Renal pelvis (tissue), 4 donors: ENCODE measurements around the gene ZNF189. TPM values are rescaled to one million over a fixed set of nuclear protein-coding genes. Genes with fewer than 3 reads are reported as not detected.
A peak's percentile ranks its signal among the peaks of the same experiment; 100 is the strongest.

Source experiments
- DNase-seq: peaks from one replicate; pipeline ENCODE4 v3.0.0-alpha.2; 2013
- polyA plus RNA-seq, 3 donors: library from polyadenylated mRNA; unstranded; fragments of 120-200 nt; gene quantifications; one replicate each; pipeline ENCODE4 v1.2.1, GENCODE V29; 2013; ENCODE audit not compliant: insufficient read length in 3 of 3

ZNF189 gene
- polyA plus RNA-seq, 3 donors, result 38.9 to 49.8 (median 44.3) TPM

- no peak for DNase-seq
These were observed 48.1 kb downstream of the ZNF189 start for GRCh38 chr9:101446732-101447131.

- DNase-seq, result no peak
These were observed 50.0 kb downstream of the ZNF189 start for GRCh38 chr9:101448680-101449070.

DNA sequence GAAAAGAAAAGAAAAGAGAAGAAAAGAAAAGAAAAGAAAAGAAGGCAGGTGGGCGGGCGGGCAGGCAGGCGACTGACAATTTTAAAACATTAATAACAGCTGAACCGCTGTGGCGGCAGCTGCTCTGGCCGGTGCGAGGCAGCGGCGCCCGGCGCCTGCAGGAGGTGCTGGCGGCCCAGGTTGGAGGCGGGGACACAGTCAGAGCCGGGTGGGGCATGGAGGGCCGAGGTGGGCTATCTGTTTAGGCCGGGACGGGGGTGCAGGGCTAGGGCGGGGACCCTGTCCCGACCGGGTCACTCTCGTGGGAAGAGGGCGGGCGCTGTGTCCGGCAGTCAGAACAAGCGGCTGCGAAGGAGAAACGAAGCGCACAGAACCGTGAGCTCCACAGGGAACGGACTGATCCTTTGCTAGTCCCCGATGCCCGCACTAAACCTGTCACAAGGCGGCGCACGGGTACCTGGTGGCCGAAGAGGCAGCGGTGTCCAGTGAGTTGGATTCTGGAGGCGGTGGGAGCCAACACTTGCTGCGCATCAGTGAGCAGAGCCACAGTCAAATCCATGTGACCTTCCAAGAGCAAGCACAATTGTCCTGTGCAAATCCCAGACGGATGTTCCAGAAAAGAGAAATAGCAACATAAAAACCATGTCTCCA lies 50.5 kb downstream of the ZNF189 start:
- DNase-seq, result peak; percentile 60

DNA sequence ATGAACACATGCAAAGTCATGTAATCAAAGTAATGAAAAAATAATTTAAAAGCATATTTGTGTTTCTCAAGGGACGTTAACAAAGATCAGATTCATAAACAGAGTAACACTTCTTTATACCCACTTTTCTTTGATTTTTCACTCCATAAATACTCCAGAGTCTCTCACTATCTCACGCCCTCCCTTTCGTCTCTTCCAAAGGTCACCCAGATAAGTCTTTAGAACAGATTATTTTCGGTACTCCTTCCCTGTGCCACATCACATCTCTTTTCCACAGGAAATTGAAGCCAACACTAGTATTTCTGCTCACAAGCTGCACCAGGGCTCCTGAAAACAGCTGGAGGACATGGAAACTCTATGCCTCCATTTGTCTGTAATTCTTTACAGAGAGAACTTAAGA lies 52.3 kb downstream of the ZNF189 start:
- DNase-seq, result no peak

DNA sequence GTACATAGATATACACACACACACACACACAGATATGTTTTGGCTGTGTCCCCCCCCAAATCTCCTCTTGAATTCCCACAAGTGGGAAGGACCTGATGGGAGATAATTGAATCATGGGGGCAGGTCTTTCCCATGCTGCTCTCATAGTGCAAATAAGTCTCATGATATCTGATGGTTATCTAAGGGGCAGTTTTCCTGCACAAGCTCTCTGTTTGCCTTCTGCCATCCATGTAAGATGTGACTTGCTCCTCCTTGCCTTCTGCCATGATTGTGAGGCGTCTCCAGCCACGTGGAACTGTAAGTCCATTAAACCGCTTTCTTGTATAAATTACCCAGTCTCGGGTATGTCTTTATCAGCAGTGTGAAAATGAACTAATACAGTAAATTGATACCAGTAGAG lies 52.8 kb downstream of the ZNF189 start:
- no peak for DNase-seq

DNA sequence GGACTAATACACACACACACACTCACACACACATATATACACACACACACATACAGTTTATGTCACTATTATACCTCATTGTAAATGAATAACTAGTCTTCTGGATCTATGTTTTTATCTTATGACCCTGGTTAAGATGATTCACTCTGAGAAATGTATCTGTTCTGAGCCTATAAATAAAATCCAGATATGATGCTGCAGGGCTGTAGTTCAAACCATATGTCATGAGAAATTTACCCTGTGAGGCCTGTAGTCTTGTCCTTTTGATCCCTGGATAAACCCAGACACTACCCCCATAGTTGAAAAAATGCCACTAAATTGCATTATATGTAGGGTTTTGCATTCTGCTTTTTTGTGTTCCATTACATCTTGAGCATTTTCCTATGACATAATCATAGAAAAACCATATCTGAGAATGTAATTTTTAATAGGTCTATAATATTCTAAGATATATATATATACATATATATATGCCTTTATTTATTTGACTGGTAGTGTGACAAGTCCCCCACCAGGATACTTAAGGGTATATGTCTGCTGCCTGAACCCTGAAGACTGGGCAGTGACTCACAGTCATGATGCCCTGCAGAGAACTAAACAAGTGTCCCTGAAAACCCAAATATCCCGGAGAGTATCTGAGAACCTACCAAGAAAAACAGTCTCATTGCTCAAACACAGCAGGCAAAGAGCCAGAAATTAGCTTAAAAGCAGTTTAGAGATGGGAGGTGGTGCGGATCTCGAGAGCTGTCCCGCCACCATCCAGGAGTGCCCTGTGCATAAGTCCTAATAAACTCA lies 55.3 kb downstream of the ZNF189 start:
- no peak for DNase-seq

GRCh38 chr9:101455656-101456240 lies 57.1 kb downstream of the ZNF189 start:
- DNase-seq, result no peak

- no peak for DNase-seq
These were observed 58.4 kb downstream of the ZNF189 start for GRCh38 chr9:101457003-101457402.

- DNase-seq, result peak; percentile 73
These were observed 60.4 kb downstream of the ZNF189 start for GRCh38 chr9:101458963-101459631.

Other genes starting within 250 kb of the ZNF189 start
- gene BAAT, start 13.8 kb upstream of the ZNF189 start, polyA plus RNA-seq, result under 1 TPM; 0.31 to 0.47 (median 0.42) TPM
- gene MRPL50, start 233 bp upstream of the ZNF189 start, polyA plus RNA-seq, result 10 to 100 TPM; 21.7 to 24.4 (median 23.7) TPM
- 100 to 1,000 TPM; 742 to 756 (median 745) TPM for gene ALDOB, start 36.9 kb downstream of the ZNF189 start, polyA plus RNA-seq
- 10 to 100 TPM; 56.2 to 70.5 (median 60.6) TPM for gene RNF20, start 135.0 kb downstream of the ZNF189 start, polyA plus RNA-seq
- gene PPP3R2, start 196.1 kb downstream of the ZNF189 start, polyA plus RNA-seq, result under 1 TPM in 2 of 3 donors, not detected in 1; 0.10 TPM